Ovary (tissue), 10 donors: Measurements from ENCODE around the gene XPNPEP2. TPM values are rescaled to one million over a fixed set of nuclear protein-coding genes. Genes with fewer than 3 reads are reported as not detected.

ENCODE experiments used
- DNase-seq, 5 donors: peaks; one replicate each; pipeline ENCODE4 v3.0.0-alpha.2; 2019 to 2020
- H3K27ac ChIP-seq, 2 donors: fragments of 200-600 bp; one replicate each; pipeline versions ENCODE4 v1.5.1 to v1.8.0; 2019 to 2022
- H3K27me3 ChIP-seq: fragments of 200-600 bp; one replicate; pipeline ENCODE4 v1.8.0; 2022
- H3K36me3 ChIP-seq: fragments of 200-600 bp; sonication (generic); one replicate; pipeline ENCODE4 v1.5.1; 2019
- H3K4me1 ChIP-seq: one replicate; pipeline ENCODE4 v1.8.1; 2013; ENCODE audit warnings: mild to moderate bottlenecking, moderate library complexity; ENCODE audit not compliant: insufficient read depth
- H3K4me3 ChIP-seq: fragments of 200-600 bp; sonication (generic); one replicate; pipeline ENCODE4 v1.5.1; 2017
- H3K9me3 ChIP-seq, 2 donors: fragments of 200-600 bp in 1 of 2; sonication (generic) in 1 of 2; one replicate each; pipeline versions ENCODE4 v1.5.1 to v1.8.1; 2013 to 2019; ENCODE audit warnings: mild to moderate bottlenecking in 1 of 2, moderate library complexity in 1 of 2
- CTCF ChIP-seq, 3 donors: fragments of 450-650 bp in 2 of 3; fragments of 200-600 bp in 1 of 3; IDR thresholded peaks; one replicate each; pipeline versions ENCODE4 v1.5.1 to v1.8.0; 2016 to 2022; ENCODE audit warnings: antibody characterized with exemption in 3 of 3, mild to moderate bottlenecking in 1 of 3
- EP300 ChIP-seq: sonication (generic); formaldehyde crosslinking; IDR thresholded peaks from one replicate; pipeline ENCODE4 v1.6.1; 2017; ENCODE audit warnings: antibody characterized with exemption
- POLR2A ChIP-seq: fragments of 450-650 bp; IDR thresholded peaks from one replicate; pipeline ENCODE4 v1.6.1; 2017; ENCODE audit warnings: antibody characterized with exemption, mild to moderate bottlenecking, moderate library complexity
- WGBS, 3 donors: extraction: QIAGEN DNeasy Blood & Tissue Kit in 1 of 3; methylation state at CpG; one replicate each; pipeline versions ENCODE4 v1.1.5 to v1.1.7; 2013 to 2017; 5-methylcytosine and 5-hydroxymethylcytosine counted together
- intact Hi-C, 4 donors: fragments of 100-400 bp; cut with DNase I; formaldehyde crosslinking; loops; one replicate each; pipeline versions ENCODE4 v1.11.0 to v1.15.1; 2022 to 2023
- long read RNA-seq, 3 donors: library from polyadenylated mRNA in 2 of 3; unstranded in 2 of 3; transcript quantifications; one replicate each; pipeline ENCODE4 v2.0.0 and lab custom pipeline, GENCODE V29; 2021 to 2026
- polyA plus RNA-seq, 2 donors: library from polyadenylated mRNA; stranded (reverse); fragments of 200-250 nt in 1 of 2; fragments of 350-450 nt in 1 of 2; fragmentation: Illumina TruSeq in 1 of 2; extraction: RNeasy Lipid Tissue Mini Kit (QIAGEN cat#74804) in 1 of 2; gene quantifications; one replicate each; pipeline ENCODE4 v1.2.3, GENCODE V29; 2013 to 2014
- total RNA-seq, 7 donors: library from RNA; depleted of rRNA in 2 of 7; stranded (reverse); fragments of >200 nt in 2 of 7; fragmentation: NEBNext Ultra II Directional in 3 of 7; extraction: Animal tissue kit (Norgen Biotek cat#: 25700) in 3 of 7; gene quantifications; one replicate each; pipeline versions ENCODE4 v1.1.0 to v1.2.4, GENCODE V29; 2016 to 2023
- donor health status: DM: no; HTN: no; CAD: no; lungs with moderate emphysema.
- donor health status: DM: no; HTN: no; CAD: no.
- donor health status: Bipolar disorder and iron deficiency.
- donor health status: DM: yes; HTN: yes; CAD: no.
- donor health status: DM: no; HTN: no; CAD: no.
- donor health status: DM: yes; HTN: yes; CAD: no.

Gene XPNPEP2
- total RNA-seq: 1 to 10 TPM in 5 of 7 donors, under 1 TPM in 2; 0.28 to 6.4 (median 1.4) TPM
- polyA plus RNA-seq: 1 to 10 TPM in 1 of 2 donors, under 1 TPM in 1; 0.58 to 4.0 TPM
- long read RNA-seq, donor 1, partial matches to known transcripts: 5 of 7 reads
- long read RNA-seq, donor 1, other reads (novel, unspliced or antisense): 1 of 7 reads
- long read RNA-seq, donor 2: 0 reads
- long read RNA-seq, donor 3, partial matches to known transcripts: 1 of 5 reads
- long read RNA-seq, donor 3, other reads (novel, unspliced or antisense): 0 of 5 reads

- Histone ChIP-seq H3K36me3 (no peaks in the 10 kb centered on the region), H3K4me3 (no peak within 1 kb of the TSS), H3K27me3 (no peaks in the 10 kb centered on the region), H3K27ac (peak within 1 kb of the TSS in 1 of 2 donors; percentile 4), H3K9me3 (no peaks in the 10 kb centered on the region), H3K4me1 (no peaks in the 10 kb centered on the region)
- TF ChIP-seq POLR2A (no peak), EP300 (no peak), CTCF (IDR thresholded peaks at IDR 0.05) (no peak)
- DNase-seq: peak; percentile 29 to 53 (median 46)
- intact Hi-C loops: no loop called here
- 21 to 30% (median 29%) methylated on average over 13 of the region's 13 CpGs for WGBS, 3 donors
Measured at GRCh38 chrX:129738466-129739308, at the start of gene XPNPEP2. Gene XPNPEP2 (plus strand): TSS chrX:129738979. CDS start chrX:129739214, 235 bp downstream.

GRCh38 chrX:129689796-129690195 lies 49.0 kb upstream of the XPNPEP2 start:
- no peak for DNase-seq
- TF ChIP-seq POLR2A (no peak), EP300 (no peak), CTCF (IDR thresholded peaks at IDR 0.05) (no peak)
- 75 to 92% (median 75%) methylated on average over 5 of the region's 5 CpGs for WGBS, 3 donors

GRCh38 chrX:129690435-129690834 lies 48.3 kb upstream of the XPNPEP2 start:
- no peaks in the 10 kb centered on the region for H3K36me3 ChIP-seq
- no peak overlapping the region for H3K27ac ChIP-seq
- no peaks in the 10 kb centered on the region for H3K9me3 ChIP-seq
- WGBS, 3 donors: 39 to 50% (median 44%) methylated on average over 10 of the region's 10 CpGs
- H3K4me1 ChIP-seq: peaks cover 1% of the 10 kb centered on the region
- no peaks in the 10 kb centered on the region for H3K27me3 ChIP-seq
- no peak for TF ChIP-seq CTCF (IDR thresholded peaks at IDR 0.05)
- TF ChIP-seq EP300: no peak
- TF ChIP-seq POLR2A: no peak
- intact Hi-C loops: no loop called here
- H3K4me3 ChIP-seq: no peak overlapping the region
- DNase-seq: no peak

More at GRCh38 chrX:129689796-129690195, 49.0 kb upstream of the XPNPEP2 start:
- H3K4me1 ChIP-seq: peaks cover 1% of the 10 kb centered on the region
- H3K27me3 ChIP-seq: no peaks in the 10 kb centered on the region
- intact Hi-C loops: loop anchor here in 1 of 4 donors (5.0 kb wide), 1 partner anchor 1563 kb away; no protein-coding TSS in a partner anchor
- H3K27ac ChIP-seq: no peak overlapping the region
- H3K4me3 ChIP-seq: no peak overlapping the region
- no peaks in the 10 kb centered on the region for H3K9me3 ChIP-seq
- no peaks in the 10 kb centered on the region for H3K36me3 ChIP-seq

GRCh38 chrX:129693354-129693753 lies 45.4 kb upstream of the XPNPEP2 start:
- Histone ChIP-seq H3K27ac (no peak overlapping the region), H3K36me3 (no peaks in the 10 kb centered on the region), H3K4me1 (no peaks in the 10 kb centered on the region), H3K9me3 (no peaks in the 10 kb centered on the region), H3K4me3 (no peak overlapping the region), H3K27me3 (no peaks in the 10 kb centered on the region)
- TF ChIP-seq EP300 (no peak), CTCF (IDR thresholded peaks at IDR 0.05) (no peak), POLR2A (no peak)
- intact Hi-C loops: no loop called here
- no peak for DNase-seq
- WGBS, 3 donors: 75 to 81% (median 80%) methylated on average over 3 of the region's 3 CpGs
